Suprapubic skin (tissue), 4 donors: ENCODE measurements around the gene ZNF668. TPM values are rescaled to one million over a fixed set of nuclear protein-coding genes. Genes with fewer than 3 reads are reported as not detected.

Experiments used
- DNase-seq, 2 donors: peaks; one replicate each; pipeline ENCODE4 v3.0.0-alpha.2; 2019; ENCODE audit warnings: low spot score in 2 of 2
- H3K27ac ChIP-seq: fragments of 200-600 bp; sonication (generic); one replicate; pipeline ENCODE4 v1.5.1; 2019
- H3K27me3 ChIP-seq: fragments of 200-600 bp; sonication (generic); one replicate; pipeline ENCODE4 v1.5.1; 2019
- H3K36me3 ChIP-seq: fragments of 200-600 bp; sonication (generic); one replicate; pipeline ENCODE4 v1.5.1; 2019
- H3K4me1 ChIP-seq: fragments of 200-600 bp; sonication (generic); one replicate; pipeline ENCODE4 v1.5.1; 2019
- H3K4me3 ChIP-seq: fragments of 200-600 bp; sonication (generic); one replicate; pipeline ENCODE4 v1.5.1; 2019; ENCODE audit warnings: mild to moderate bottlenecking
- H3K9me3 ChIP-seq: fragments of 200-600 bp; sonication (generic); one replicate; pipeline ENCODE4 v1.5.1; 2019
- EP300 ChIP-seq: sonication (generic); formaldehyde crosslinking; IDR thresholded peaks from one replicate; pipeline ENCODE4 v1.6.1; 2017; ENCODE audit warnings: antibody characterized with exemption
- POLR2A ChIP-seq, 2 donors: fragments of 450-650 bp; IDR thresholded peaks; one replicate each; pipeline ENCODE4 v1.6.1; 2017; ENCODE audit warnings: antibody characterized with exemption in 2 of 2, mild to moderate bottlenecking in 2 of 2, moderate library complexity in 2 of 2
- POLR2AphosphoS5 ChIP-seq, 3 donors: sonication (generic); formaldehyde crosslinking; IDR thresholded peaks; one replicate each; pipeline ENCODE4 v1.6.1; 2017; ENCODE audit warnings: antibody characterized with exemption in 3 of 3
- WGBS: methylation state at CpG from one replicate; pipeline ENCODE4 v1.1.5; 2018; 5-methylcytosine and 5-hydroxymethylcytosine counted together
- total RNA-seq, 4 donors: library from RNA; depleted of rRNA; stranded (reverse); fragments of >200 nt; gene quantifications; one replicate each; pipeline ENCODE4 v1.1.0, GENCODE V29; 2016
- TF ChIP-seq, protein P1 (sequence below), 2 donors: fragments of 200-600 bp in 1 of 2; fragments of 450-650 bp in 1 of 2; sonication (generic) in 1 of 2; IDR thresholded peaks; one replicate each; pipeline ENCODE4 v1.5.1; 2016 to 2019; ENCODE audit warnings: antibody characterized with exemption in 2 of 2, mild to moderate bottlenecking in 1 of 2, moderate library complexity in 1 of 2

ZNF668 gene
- total RNA-seq, 4 donors from 2014 or later, result 9.0 to 15.9 (median 12.6) TPM

DNA sequence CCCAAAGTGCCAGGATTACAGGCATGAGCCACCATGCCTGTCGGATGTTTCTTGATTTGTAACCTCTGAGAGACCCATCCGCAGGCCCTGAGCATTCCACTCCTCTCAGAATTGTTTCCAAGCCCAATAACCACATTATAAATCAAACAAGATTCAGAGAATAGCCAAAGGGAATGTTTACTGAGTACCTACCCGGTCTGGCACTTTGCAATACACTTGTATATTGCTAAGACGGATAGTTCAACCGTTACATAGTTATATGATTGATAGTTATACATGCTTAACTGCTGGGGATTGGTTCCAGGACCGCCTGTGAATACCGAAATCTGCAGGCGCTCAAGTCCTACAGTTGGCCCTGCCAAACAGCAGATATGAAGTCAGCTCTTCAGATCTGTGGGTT is 40.4 kb upstream of the ZNF668 start:
- TF ChIP-seq, protein P1, sequence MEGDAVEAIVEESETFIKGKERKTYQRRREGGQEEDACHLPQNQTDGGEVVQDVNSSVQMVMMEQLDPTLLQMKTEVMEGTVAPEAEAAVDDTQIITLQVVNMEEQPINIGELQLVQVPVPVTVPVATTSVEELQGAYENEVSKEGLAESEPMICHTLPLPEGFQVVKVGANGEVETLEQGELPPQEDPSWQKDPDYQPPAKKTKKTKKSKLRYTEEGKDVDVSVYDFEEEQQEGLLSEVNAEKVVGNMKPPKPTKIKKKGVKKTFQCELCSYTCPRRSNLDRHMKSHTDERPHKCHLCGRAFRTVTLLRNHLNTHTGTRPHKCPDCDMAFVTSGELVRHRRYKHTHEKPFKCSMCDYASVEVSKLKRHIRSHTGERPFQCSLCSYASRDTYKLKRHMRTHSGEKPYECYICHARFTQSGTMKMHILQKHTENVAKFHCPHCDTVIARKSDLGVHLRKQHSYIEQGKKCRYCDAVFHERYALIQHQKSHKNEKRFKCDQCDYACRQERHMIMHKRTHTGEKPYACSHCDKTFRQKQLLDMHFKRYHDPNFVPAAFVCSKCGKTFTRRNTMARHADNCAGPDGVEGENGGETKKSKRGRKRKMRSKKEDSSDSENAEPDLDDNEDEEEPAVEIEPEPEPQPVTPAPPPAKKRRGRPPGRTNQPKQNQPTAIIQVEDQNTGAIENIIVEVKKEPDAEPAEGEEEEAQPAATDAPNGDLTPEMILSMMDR (IDR thresholded peaks at IDR 0.05), result no peak
- TF ChIP-seq POLR2A (IDR thresholded peaks at IDR 0.05) (no peak), POLR2AphosphoS5 (IDR thresholded peaks at IDR 0.05) (no peak), EP300 (no peak)
- Histone ChIP-seq H3K36me3 (peaks cover 34% of the 10 kb centered on the region), H3K27ac (peak overlapping the region; percentile 57), H3K4me3 (no peak overlapping the region), H3K27me3 (no peaks in the 10 kb centered on the region), H3K4me1 (peaks cover 74% of the 10 kb centered on the region), H3K9me3 (no peaks in the 10 kb centered on the region)
- no peak for DNase-seq
- 28% methylated on average over 8 of the region's 8 CpGs for whole genome bisulfite sequencing

GRCh38 chr16:31113121-31114120 is 39.4 kb upstream of the ZNF668 start:
- H3K9me3 ChIP-seq, result no peaks in the 10 kb centered on the region
- 48% methylated on average over 5 of the region's 5 CpGs for WGBS
- H3K4me1 ChIP-seq, result peaks cover 74% of the 10 kb centered on the region
- TF ChIP-seq, protein P1 (IDR thresholded peaks at IDR 0.05), result no peak
- no peak for TF ChIP-seq EP300
- no peak for TF ChIP-seq POLR2A (IDR thresholded peaks at IDR 0.05)
- TF ChIP-seq POLR2AphosphoS5 (IDR thresholded peaks at IDR 0.05), result no peak
- no peak overlapping the region for H3K4me3 ChIP-seq
- peaks cover 34% of the 10 kb centered on the region for H3K36me3 ChIP-seq
- DNase-seq, result no peak
- H3K27me3 ChIP-seq, result no peaks in the 10 kb centered on the region
- H3K27ac ChIP-seq, result peak overlapping the region; percentile 57

DNA sequence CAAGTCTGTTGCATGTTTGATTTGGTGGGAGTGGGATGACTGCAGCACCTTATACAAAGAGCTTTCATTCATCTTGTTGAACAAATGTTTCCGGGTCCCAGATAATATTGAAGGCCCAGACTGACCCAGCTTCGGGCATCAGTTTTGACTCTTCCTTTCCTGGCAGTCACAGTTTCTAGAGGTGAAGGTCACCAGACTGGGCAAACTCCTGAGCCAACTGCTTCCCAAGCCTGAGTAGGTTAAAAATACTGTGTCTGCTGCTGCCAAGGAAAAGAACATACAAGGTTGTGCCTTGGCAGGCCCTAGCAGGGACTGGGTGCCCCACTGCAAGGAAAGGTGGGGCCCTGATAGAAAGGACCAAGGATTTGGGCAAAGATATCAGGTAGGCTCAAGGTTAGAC is 38.7 kb upstream of the ZNF668 start:
- TF ChIP-seq POLR2A (IDR thresholded peaks at IDR 0.05), result no peak
- TF ChIP-seq POLR2AphosphoS5 (IDR thresholded peaks at IDR 0.05), result no peak
- no peak for TF ChIP-seq EP300
- TF ChIP-seq, protein P1 (IDR thresholded peaks at IDR 0.05), result no peak
- peaks cover 77% of the 10 kb centered on the region for H3K4me1 ChIP-seq
- 52% methylated on average over 2 of the region's 2 CpGs for WGBS

DNA sequence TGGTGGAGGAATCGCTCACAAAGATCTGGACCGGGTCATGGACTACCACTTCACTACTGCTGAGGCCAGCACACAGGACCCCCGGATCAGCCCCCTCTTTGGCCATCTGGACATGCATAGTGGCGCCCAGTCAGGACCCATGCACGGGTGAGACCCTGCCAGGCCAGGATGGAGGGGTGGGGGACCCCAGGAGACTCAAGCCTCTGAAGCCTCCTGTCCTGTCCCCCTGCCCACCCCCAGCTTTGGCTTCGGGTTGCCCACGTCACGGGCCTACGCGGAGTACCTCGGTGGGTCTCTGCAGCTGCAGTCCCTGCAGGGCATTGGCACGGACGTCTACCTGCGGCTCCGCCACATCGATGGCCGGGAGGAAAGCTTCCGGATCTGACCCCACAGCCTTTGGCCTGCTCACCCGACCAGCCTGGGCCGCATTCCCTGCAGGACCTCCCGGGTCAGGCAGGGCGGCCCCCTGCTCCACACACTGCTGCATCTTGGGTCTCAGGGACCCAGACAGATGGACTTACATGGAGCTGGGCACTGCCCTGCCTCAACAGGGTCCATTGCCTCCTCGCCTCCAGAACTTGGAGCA is 37.9 kb upstream of the ZNF668 start:
- Histone ChIP-seq H3K27ac (peak overlapping the region; percentile 57), H3K36me3 (peaks cover 34% of the 10 kb centered on the region), H3K4me3 (no peak overlapping the region), H3K27me3 (no peaks in the 10 kb centered on the region), H3K4me1 (peaks cover 77% of the 10 kb centered on the region), H3K9me3 (no peaks in the 10 kb centered on the region)
- TF ChIP-seq POLR2A (IDR thresholded peaks at IDR 0.05) (no peak), POLR2AphosphoS5 (IDR thresholded peaks at IDR 0.05) (no peak)
- TF ChIP-seq, protein P1 (IDR thresholded peaks at IDR 0.05), result no peak
- WGBS, result 80% methylated on average over 4 of the region's 23 CpGs
- DNase-seq, result no peak

More for the DNA sequence above, 38.7 kb upstream of the ZNF668 start:
- Histone ChIP-seq H3K27ac (peak overlapping the region; percentile 57), H3K9me3 (no peaks in the 10 kb centered on the region), H3K4me3 (no peak overlapping the region), H3K36me3 (peaks cover 34% of the 10 kb centered on the region), H3K27me3 (no peaks in the 10 kb centered on the region)
- DNase-seq, result no peak
